Stomach (tissue), 9 donors: ENCODE results near the gene HIF1AN. TPM values are rescaled to one million over a fixed set of nuclear protein-coding genes. Genes with fewer than 3 reads are reported as not detected.

ENCODE experiments used
- DNase-seq, 2 donors: peaks; one replicate each; pipeline versions ENCODE4 v3.0.0 to v3.0.0-alpha.2; 2013 to 2019
- H3K27ac ChIP-seq, 5 donors: fragments of 200-600 bp in 4 of 5; sonication (generic) in 4 of 5; one replicate each; pipeline ENCODE4 v1.5.1; 2013 to 2019; ENCODE audit warnings: mild to moderate bottlenecking in 1 of 5, moderate library complexity in 1 of 5
- H3K27me3 ChIP-seq, 3 donors: fragments of 200-600 bp; sonication (generic); one replicate each; pipeline ENCODE4 v1.5.1; 2017 to 2019; ENCODE audit warnings: mixed run types in 1 of 3
- H3K36me3 ChIP-seq, 4 donors: fragments of 200-600 bp; sonication (generic); 1 replicate in 3 of 4; 2 replicates in 1 of 4; pipeline ENCODE4 v1.5.1; 2016 to 2019
- H3K4me1 ChIP-seq, 4 donors: fragments of 200-600 bp; sonication (generic); one replicate each; pipeline ENCODE4 v1.5.1; 2016 to 2019
- H3K4me3 ChIP-seq, 4 donors: fragments of 200-600 bp; sonication (generic) in 3 of 4; one replicate each; pipeline ENCODE4 v1.5.1; 2016 to 2019; ENCODE audit warnings: mild to moderate bottlenecking in 1 of 4
- H3K9me3 ChIP-seq, 4 donors: fragments of 200-600 bp; sonication (generic); one replicate each; pipeline ENCODE4 v1.5.1; 2016 to 2019
- CTCF ChIP-seq, 7 experiments: fragments of 450-650 bp in 4 of 7; fragments of 200-600 bp in 3 of 7; sonication (generic) in 3 of 7; IDR thresholded peaks; one replicate each; pipeline ENCODE4 v1.5.1; 2016 to 2019; ENCODE audit warnings: antibody characterized with exemption in 7 of 7, control low read depth in 2 of 7, mild to moderate bottlenecking in 1 of 7
- EP300 ChIP-seq: sonication (generic); formaldehyde crosslinking; IDR thresholded peaks from one replicate; pipeline ENCODE4 v1.6.1; 2017; ENCODE audit warnings: antibody characterized with exemption
- POLR2A ChIP-seq, 4 donors: fragments of 450-650 bp; IDR thresholded peaks; one replicate each; pipeline ENCODE4 v1.6.1; 2016; ENCODE audit warnings: antibody characterized with exemption in 4 of 4, control low read depth in 2 of 4, mild to moderate bottlenecking in 1 of 4, moderate library complexity in 1 of 4
- POLR2AphosphoS5 ChIP-seq, 3 donors: sonication (generic); formaldehyde crosslinking; IDR thresholded peaks; one replicate each; pipeline ENCODE4 v1.6.1; 2016; ENCODE audit warnings: antibody characterized with exemption in 3 of 3
- WGBS, 5 donors: extraction: QIAGEN DNeasy Blood & Tissue Kit in 3 of 5; methylation state at CpG; one replicate each; pipeline versions ENCODE4 v1.1.5 to v1.1.7; 2013 to 2018; 5-methylcytosine and 5-hydroxymethylcytosine counted together
- intact Hi-C: fragments of 100-400 bp; cut with DNase I; formaldehyde crosslinking; loops from one replicate; pipeline ENCODE4 v1.15.1; 2023; ENCODE audit warnings: low total_unique reads
- polyA plus RNA-seq, 3 donors: library from polyadenylated mRNA; stranded (reverse); fragments of 200-250 nt; gene quantifications; one replicate each; pipeline ENCODE4 v1.2.3, GENCODE V29; 2013
- total RNA-seq, 5 donors: library from RNA; depleted of rRNA; stranded (reverse); fragments of >200 nt; gene quantifications; one replicate each; pipeline versions ENCODE4 v1.1.0 to v1.2.3, GENCODE V29; 2014 to 2016
- donor health status: healthy with polysubstance abuse.
- donor health status: Bipolar disorder and iron deficiency.
- donor health status: healthy.

HIF1AN gene
- total and polyA plus RNA-seq, 8 donors, result 3.2 to 19.6 (median 6.3) TPM

GRCh38 chr10:100507357-100507732, 28.4 kb upstream of the HIF1AN start:
- Histone ChIP-seq H3K4me1 (peaks cover 3 to 16% (median 12%) of the 10 kb centered on the region in 4 donors), H3K27me3 (no peaks in the 10 kb centered on the region), H3K36me3 (peaks cover 4 to 94% (median 50%) of the 10 kb centered on the region in 4 donors), H3K9me3 (no peaks in the 10 kb centered on the region), H3K27ac (no peak overlapping the region), H3K4me3 (no peak overlapping the region)
- TF ChIP-seq POLR2AphosphoS5 (IDR thresholded peaks at IDR 0.05), result no peak
- no peak for TF ChIP-seq EP300
- intact Hi-C loops, result loop anchor here (10.0 kb wide), 1 partner anchor 173 kb away; the partner anchor contains the start of gene PKD2L1
- DNase-seq, result no peak
- 91 to 98% (median 95%) methylated on average over 5 of the region's 5 CpGs for WGBS, 5 donors

- no peak for TF ChIP-seq POLR2A (IDR thresholded peaks at IDR 0.05)
- TF ChIP-seq CTCF (IDR thresholded peaks at IDR 0.05), result no peak
- TF ChIP-seq EP300, result no peak
- TF ChIP-seq POLR2AphosphoS5 (IDR thresholded peaks at IDR 0.05), result no peak
- intact Hi-C loops, result loop anchor here (10.0 kb wide), 1 partner anchor 173 kb away; the partner anchor contains the start of gene PKD2L1
Observed at GRCh38 chr10:100508266-100508665, 27.5 kb upstream of the HIF1AN start.

GRCh38 chr10:100508691-100509150, 27.0 kb upstream of the HIF1AN start:
- H3K27me3 ChIP-seq, result no peaks in the 10 kb centered on the region
- peak in 1 of 2 donors; percentile 78 for DNase-seq
- intact Hi-C loops, result loop anchor here (10.0 kb wide), 1 partner anchor 174 kb away; the partner anchor contains the start of gene PKD2L1
- H3K27ac ChIP-seq, result no peak overlapping the region
- WGBS, 5 donors, result 42 to 55% (median 48%) methylated on average over 3 of the region's 3 CpGs
- no peak overlapping the region for H3K4me3 ChIP-seq
- TF ChIP-seq POLR2A (IDR thresholded peaks at IDR 0.05), result no peak
- TF ChIP-seq CTCF (IDR thresholded peaks at IDR 0.05), result peak in 3 of 7 experiments; percentile 15 to 55 (median 38)
- no peaks in the 10 kb centered on the region for H3K9me3 ChIP-seq
- peaks cover 4 to 94% (median 45%) of the 10 kb centered on the region in 4 donors for H3K36me3 ChIP-seq
- peaks cover 3 to 16% (median 12%) of the 10 kb centered on the region in 4 donors for H3K4me1 ChIP-seq

More at GRCh38 chr10:100508266-100508665, 27.5 kb upstream of the HIF1AN start:
- Histone ChIP-seq H3K27me3 (no peaks in the 10 kb centered on the region), H3K4me1 (peaks cover 3 to 16% (median 12%) of the 10 kb centered on the region in 4 donors), H3K4me3 (no peak overlapping the region), H3K9me3 (no peaks in the 10 kb centered on the region), H3K27ac (no peak overlapping the region), H3K36me3 (peaks cover 4 to 96% (median 46%) of the 10 kb centered on the region in 4 donors)
- DNase-seq, result no peak
- WGBS, 5 donors, result 37 to 71% (median 64%) methylated on average over 1 of the region's 1 CpG

- Histone ChIP-seq H3K27ac (no peak overlapping the region), H3K4me3 (no peak overlapping the region), H3K9me3 (no peaks in the 10 kb centered on the region), H3K27me3 (no peaks in the 10 kb centered on the region), H3K36me3 (peaks cover 4 to 91% (median 43%) of the 10 kb centered on the region in 4 donors), H3K4me1 (peaks cover 3 to 16% (median 12%) of the 10 kb centered on the region in 4 donors)
- WGBS, 5 donors, result 61 to 72% (median 65%) methylated on average over 8 of the region's 8 CpGs
- TF ChIP-seq EP300, result no peak
- TF ChIP-seq CTCF (IDR thresholded peaks at IDR 0.05), result no peak
- TF ChIP-seq POLR2AphosphoS5 (IDR thresholded peaks at IDR 0.05), result no peak
- no peak for TF ChIP-seq POLR2A (IDR thresholded peaks at IDR 0.05)
- intact Hi-C loops, result loop anchor here (10.0 kb wide), 1 partner anchor 175 kb away; the partner anchor contains the start of gene PKD2L1
- DNase-seq, result peak in 1 of 2 donors; percentile 39
Observed at GRCh38 chr10:100509241-100509840, 26.4 kb upstream of the HIF1AN start.
